Measurements from ENCODE around the gene SLFNL1.

GRCh38 chr1:40980453-40981121, 40.9 kb downstream of the SLFNL1 start:
- TF ChIP-seq ZNF274 (IDR thresholded peaks at IDR 0.05; ENCODE audit: low read depth, low read length) (no peak), SUZ12 (IDR thresholded peaks at IDR 0.05; ENCODE audit: extremely low read depth, insufficient read depth, insufficient read length) (no peak)

Measured in NT2/D1 (cell line).